MG63 (cell line): ENCODE measurements around the gene SLC9C1. TPM values are rescaled to one million over a fixed set of nuclear protein-coding genes. Genes with fewer than 3 reads are reported as not detected.

Source experiments
- DNase-seq: peaks from one replicate; pipeline ENCODE4 v3.0.0-alpha.2; 2020
- H3K27me3 ChIP-seq: fragments of 250-450 bp; sonication (Bioruptor Pico); 2 replicates; pipeline ENCODE4 v1.5.1; 2020; ENCODE audit warnings: mild to moderate bottlenecking, moderate library complexity
- H3K36me3 ChIP-seq: fragments of 250-450 bp; sonication (Bioruptor Pico); 2 replicates; pipeline ENCODE4 v1.5.1; 2020; ENCODE audit warnings: mild to moderate bottlenecking, moderate library complexity
- H3K4me3 ChIP-seq: fragments of 250-450 bp; sonication (Bioruptor Pico); 2 replicates; pipeline ENCODE4 v1.5.1; 2020; ENCODE audit warnings: mild to moderate bottlenecking, moderate library complexity
- H3K9me3 ChIP-seq: fragments of 250-450 bp; sonication (Bioruptor Pico); 2 replicates; pipeline ENCODE4 v1.5.1; 2020; ENCODE audit warnings: mild to moderate bottlenecking, moderate library complexity
- total RNA-seq: library from RNA; depleted of rRNA; stranded (reverse); fragments of >200 nt; shearing (Covaris generic); gene quantifications from 2 replicates; pipeline ENCODE4 v1.2.3, GENCODE V29; 2014; ENCODE audit warnings: low replicate concordance

SLC9C1 gene
- total RNA-seq, 1 experiment from 2014 or later = not detected

GRCh38 chr3:112319516-112320276 lies 25.7 kb upstream of the SLC9C1 start:
- H3K4me3 ChIP-seq = no peak overlapping the region
- H3K9me3 ChIP-seq = no peaks in the 10 kb centered on the region
- no peak for DNase-seq
- H3K36me3 ChIP-seq = no peaks in the 10 kb centered on the region
- H3K27me3 ChIP-seq = peaks cover 29% of the 10 kb centered on the region

GRCh38 chr3:112315791-112316190 lies 21.8 kb upstream of the SLC9C1 start:
- H3K9me3 ChIP-seq = no peaks in the 10 kb centered on the region
- H3K36me3 ChIP-seq = no peaks in the 10 kb centered on the region
- H3K4me3 ChIP-seq = no peak overlapping the region
- no peak for DNase-seq
- H3K27me3 ChIP-seq = peaks cover 7% of the 10 kb centered on the region; the same call in 1 of the 2 replicates

DNA sequence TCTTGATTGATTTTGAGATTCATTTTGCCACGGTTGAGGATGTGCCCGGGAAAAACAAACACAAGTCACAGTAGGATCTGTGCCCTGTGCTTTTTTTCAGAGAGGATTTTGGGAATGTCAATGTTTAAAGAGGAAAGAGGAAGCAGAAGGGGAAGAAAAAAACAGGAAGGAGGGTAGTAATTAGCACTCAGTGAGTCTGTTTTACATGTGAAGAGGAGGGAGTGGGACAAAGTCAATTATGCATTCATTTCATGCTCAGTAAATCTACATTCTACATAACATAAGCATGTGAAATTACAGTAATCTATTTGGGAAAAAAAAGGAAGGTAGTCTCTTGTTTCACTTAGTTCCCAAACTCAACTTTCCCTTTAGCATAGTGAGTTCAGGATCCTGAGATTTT lies 20.6 kb upstream of the SLC9C1 start:
- Histone ChIP-seq H3K9me3 (no peaks in the 10 kb centered on the region), H3K4me3 (no peak overlapping the region), H3K27me3 (peaks cover 7% of the 10 kb centered on the region; the same call in 1 of the 2 replicates), H3K36me3 (no peaks in the 10 kb centered on the region)
- no peak for DNase-seq

- DNase-seq = no peak
- Histone ChIP-seq H3K36me3 (no peaks in the 10 kb centered on the region), H3K4me3 (no peak overlapping the region)
Measured at GRCh38 chr3:112308151-112308911, 14.3 kb upstream of the SLC9C1 start.

DNA sequence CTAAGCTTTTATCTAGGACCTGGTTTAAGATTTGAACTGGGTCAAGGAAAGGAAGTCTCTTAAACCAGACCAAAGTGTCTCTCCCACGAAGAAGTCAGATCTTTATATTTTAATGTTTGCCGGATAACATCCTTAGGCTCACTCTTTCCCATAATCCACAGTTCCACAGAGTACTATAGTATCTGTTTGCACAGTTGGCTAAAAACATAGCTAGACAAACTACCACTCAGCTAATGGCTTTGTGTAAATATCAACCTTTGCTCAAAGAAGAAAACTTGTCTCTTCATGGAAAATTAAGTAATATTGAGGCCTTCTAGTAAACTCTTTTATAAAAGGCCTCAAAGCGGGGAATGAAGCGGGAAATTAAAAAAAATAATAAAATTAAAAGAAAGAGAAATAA lies 13.5 kb upstream of the SLC9C1 start:
- Histone ChIP-seq H3K36me3 (no peaks in the 10 kb centered on the region), H3K27me3 (no peaks in the 10 kb centered on the region), H3K4me3 (no peak overlapping the region), H3K9me3 (no peaks in the 10 kb centered on the region)
- no peak for DNase-seq

More at GRCh38 chr3:112308151-112308911, 14.3 kb upstream of the SLC9C1 start:
- Histone ChIP-seq H3K27me3 (no peaks in the 10 kb centered on the region), H3K9me3 (no peaks in the 10 kb centered on the region)

GRCh38 chr3:112306825-112307224 lies 12.8 kb upstream of the SLC9C1 start:
- Histone ChIP-seq H3K36me3 (no peaks in the 10 kb centered on the region), H3K27me3 (no peaks in the 10 kb centered on the region), H3K4me3 (no peak overlapping the region), H3K9me3 (no peaks in the 10 kb centered on the region)
- DNase-seq = no peak

GRCh38 chr3:112304611-112305010 lies 10.6 kb upstream of the SLC9C1 start:
- no peaks in the 10 kb centered on the region for H3K36me3 ChIP-seq
- no peaks in the 10 kb centered on the region for H3K9me3 ChIP-seq
- no peaks in the 10 kb centered on the region for H3K27me3 ChIP-seq
- H3K4me3 ChIP-seq = no peak overlapping the region
- no peak for DNase-seq

- no peaks in the 10 kb centered on the region for H3K9me3 ChIP-seq
- peak overlapping the region; percentile 11 for H3K4me3 ChIP-seq
- no peaks in the 10 kb centered on the region; the same call in 1 of the 2 replicates for H3K27me3 ChIP-seq
- no peaks in the 10 kb centered on the region for H3K36me3 ChIP-seq
- DNase-seq = no peak
Measured at GRCh38 chr3:112303764-112304325, 9.8 kb upstream of the SLC9C1 start.

- peak overlapping the region; percentile 11 for H3K4me3 ChIP-seq
- H3K27me3 ChIP-seq = no peaks in the 10 kb centered on the region; the same call in 1 of the 2 replicates
- no peak for DNase-seq
- H3K9me3 ChIP-seq = no peaks in the 10 kb centered on the region
- no peaks in the 10 kb centered on the region for H3K36me3 ChIP-seq
Measured at GRCh38 chr3:112302881-112303763, 9.1 kb upstream of the SLC9C1 start.

- Histone ChIP-seq H3K36me3 (no peaks in the 10 kb centered on the region), H3K9me3 (no peaks in the 10 kb centered on the region), H3K27me3 (no peaks in the 10 kb centered on the region; the same call in 1 of the 2 replicates), H3K4me3 (no peak overlapping the region)
- DNase-seq = no peak
Measured at GRCh38 chr3:112302150-112302830, 8.3 kb upstream of the SLC9C1 start.

DNA sequence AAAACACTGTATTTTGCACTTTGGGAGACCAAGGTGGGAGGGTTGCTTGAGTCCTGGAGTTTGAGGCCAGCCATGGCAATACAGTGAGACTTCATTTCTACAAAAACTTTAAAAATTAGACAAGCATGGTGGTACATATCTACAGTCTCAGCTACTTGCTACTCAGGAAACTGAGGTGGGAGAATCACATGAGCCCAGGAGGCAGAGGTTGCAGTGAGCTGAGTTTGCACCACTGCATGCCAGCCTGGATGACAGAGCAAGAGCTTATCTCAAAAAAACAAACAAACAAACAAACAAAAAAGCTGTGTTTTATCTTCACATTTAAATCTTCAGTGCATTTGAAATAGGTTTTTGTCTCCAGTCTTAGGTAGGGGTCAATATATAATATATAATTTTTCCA lies 4.8 kb upstream of the SLC9C1 start:
- no peaks in the 10 kb centered on the region; the same call in 1 of the 2 replicates for H3K27me3 ChIP-seq
- H3K36me3 ChIP-seq = no peaks in the 10 kb centered on the region
- H3K4me3 ChIP-seq = no peak overlapping the region
- H3K9me3 ChIP-seq = no peaks in the 10 kb centered on the region
- no peak for DNase-seq

GRCh38 chr3:112297714-112298113 lies 3.7 kb upstream of the SLC9C1 start:
- DNase-seq = no peak
- H3K36me3 ChIP-seq = no peaks in the 10 kb centered on the region
- no peaks in the 10 kb centered on the region for H3K9me3 ChIP-seq
- H3K27me3 ChIP-seq = no peaks in the 10 kb centered on the region; the same call in 1 of the 2 replicates
- no peak overlapping the region for H3K4me3 ChIP-seq

GRCh38 chr3:112289011-112289410 lies 5.0 kb downstream of the SLC9C1 start:
- Histone ChIP-seq H3K36me3 (no peaks in the 10 kb centered on the region), H3K4me3 (no peak overlapping the region), H3K27me3 (peaks cover 4% of the 10 kb centered on the region), H3K9me3 (no peaks in the 10 kb centered on the region; the same call in 1 of the 2 replicates)
- no peak for DNase-seq

- Histone ChIP-seq H3K4me3 (no peak overlapping the region), H3K36me3 (no peaks in the 10 kb centered on the region), H3K9me3 (no peaks in the 10 kb centered on the region), H3K27me3 (peaks cover 42% of the 10 kb centered on the region)
- no peak for DNase-seq
Measured at GRCh38 chr3:112280266-112280665, 13.8 kb downstream of the SLC9C1 start.

GRCh38 chr3:112273536-112273935 lies 20.5 kb downstream of the SLC9C1 start:
- H3K27me3 ChIP-seq = peaks cover 17% of the 10 kb centered on the region
- H3K9me3 ChIP-seq = no peaks in the 10 kb centered on the region
- no peak overlapping the region for H3K4me3 ChIP-seq
- no peaks in the 10 kb centered on the region for H3K36me3 ChIP-seq
- DNase-seq = no peak

DNA sequence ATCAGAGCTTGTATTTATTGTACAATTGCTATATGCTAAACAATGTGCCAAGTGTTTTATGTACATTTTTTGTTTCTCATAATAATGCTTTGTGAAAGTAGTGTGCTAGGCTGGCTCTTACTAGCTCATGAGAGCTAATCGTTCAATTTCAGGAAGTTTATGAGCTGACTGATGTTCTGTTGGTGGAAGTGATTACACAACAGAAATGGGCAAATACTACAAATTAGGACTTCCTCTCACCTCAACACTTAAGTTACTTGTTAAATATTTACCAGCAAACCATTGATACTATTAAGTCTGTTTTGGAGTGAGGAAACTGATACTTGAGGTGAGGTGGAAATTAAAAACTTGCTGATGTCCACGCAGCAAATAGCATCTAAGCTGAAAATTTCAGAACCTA lies 32.3 kb downstream of the SLC9C1 start:
- Histone ChIP-seq H3K36me3 (no peaks in the 10 kb centered on the region), H3K27me3 (peaks cover 13% of the 10 kb centered on the region), H3K4me3 (no peak overlapping the region), H3K9me3 (no peaks in the 10 kb centered on the region)
- DNase-seq = no peak
